Measurements from ENCODE around the gene ANGEL1.

The ANGEL1 gene

GRCh38 chr14:76771437-76771980 is 41.2 kb downstream of the ANGEL1 start:
- TF ChIP-seq REST (IDR thresholded peaks at IDR 0.05; ENCODE audit: low read depth), result no peak
- TF ChIP-seq YY1 (IDR thresholded peaks at IDR 0.05; ENCODE audit: low read depth), result no peak
- TF ChIP-seq TCF12 (IDR thresholded peaks at IDR 0.05; ENCODE audit: low read depth), result no peak
- TF ChIP-seq MAX (IDR thresholded peaks at IDR 0.05), result no peak
- TF ChIP-seq EGR1 (IDR thresholded peaks at IDR 0.05), result no peak
- TF ChIP-seq TAF1 (IDR thresholded peaks at IDR 0.05; ENCODE audit: low read depth), result no peak
- no peak for TF ChIP-seq FOXM1 (IDR thresholded peaks at IDR 0.05; ENCODE audit: borderline replicate concordance, low read depth)
- no peak for TF ChIP-seq CREB1 (IDR thresholded peaks at IDR 0.05; ENCODE audit: low read depth)
- TF ChIP-seq TEAD4 (IDR thresholded peaks at IDR 0.05), result no peak
- TF ChIP-seq CEBPB (IDR thresholded peaks at IDR 0.05), result no peak
- TF ChIP-seq RAD21 (IDR thresholded peaks at IDR 0.05; ENCODE audit: low read depth), result no peak

- TF ChIP-seq RAD21 (IDR thresholded peaks at IDR 0.05; ENCODE audit: low read depth) (no peak), REST (IDR thresholded peaks at IDR 0.05; ENCODE audit: low read depth) (no peak), CEBPB (IDR thresholded peaks at IDR 0.05) (no peak), NFIC (IDR thresholded peaks at IDR 0.05) (no peak), CREB1 (IDR thresholded peaks at IDR 0.05; ENCODE audit: low read depth) (no peak)
Observed at GRCh38 chr14:76770521-76771436, 41.9 kb downstream of the ANGEL1 start.

GRCh38 chr14:76769636-76770292 is 42.9 kb downstream of the ANGEL1 start:
- TF ChIP-seq TAF1 (IDR thresholded peaks at IDR 0.05; ENCODE audit: low read depth) (no peak), CREB1 (IDR thresholded peaks at IDR 0.05; ENCODE audit: low read depth) (no peak), ZBTB7A (IDR thresholded peaks at IDR 0.05; ENCODE audit: low read depth) (no peak), TEAD4 (IDR thresholded peaks at IDR 0.05) (no peak), YY1 (IDR thresholded peaks at IDR 0.05; ENCODE audit: low read depth) (no peak), RAD21 (IDR thresholded peaks at IDR 0.05; ENCODE audit: low read depth) (no peak), MAX (IDR thresholded peaks at IDR 0.05) (no peak), CEBPB (IDR thresholded peaks at IDR 0.05) (no peak), FOXM1 (IDR thresholded peaks at IDR 0.05; ENCODE audit: borderline replicate concordance, low read depth) (no peak), USF1 (IDR thresholded peaks at IDR 0.05) (no peak), EGR1 (IDR thresholded peaks at IDR 0.05) (no peak), EP300 (IDR thresholded peaks at IDR 0.05; ENCODE audit: borderline replicate concordance) (no peak), REST (IDR thresholded peaks at IDR 0.05; ENCODE audit: low read depth) (no peak), TCF12 (IDR thresholded peaks at IDR 0.05; ENCODE audit: low read depth) (no peak), NFIC (IDR thresholded peaks at IDR 0.05) (no peak)
